H9 (cell line): ENCODE measurements around the gene IL1R2. TPM values are rescaled to one million over a fixed set of nuclear protein-coding genes. Genes with fewer than 3 reads are reported as not detected.

ENCODE experiments used
- DNase-seq: peaks from one replicate; pipeline ENCODE4 v3.0.0-alpha.2; 2017
- H2AFZ ChIP-seq: one replicate; pipeline ENCODE4 v1.6.1; 2013; ENCODE audit warnings: mild to moderate bottlenecking, low read length, control low read depth, moderate library complexity
- H2AK5ac ChIP-seq: 2 replicates; pipeline ENCODE4 v1.6.1; 2013; ENCODE audit warnings: low read length, control low read depth, mixed read lengths; ENCODE audit not compliant: insufficient read length
- H2BK120ac ChIP-seq: one replicate; pipeline ENCODE4 v1.6.1; 2013; ENCODE audit warnings: low read depth, mild to moderate bottlenecking, low read length, control low read depth, inconsistent platforms; ENCODE audit not compliant: poor library complexity, severe bottlenecking
- H2BK12ac ChIP-seq: 2 replicates; pipeline ENCODE4 v1.6.1; 2013; ENCODE audit warnings: low read length, control low read depth, mixed read lengths, low read depth; ENCODE audit not compliant: insufficient read length
- H2BK15ac ChIP-seq: 2 replicates; pipeline ENCODE4 v1.6.1; 2013; ENCODE audit warnings: low read depth, low read length, control low read depth
- H2BK20ac ChIP-seq: one replicate; pipeline ENCODE4 v1.6.1; 2013; ENCODE audit warnings: low read depth, mild to moderate bottlenecking, low read length, control low read depth, inconsistent platforms; ENCODE audit not compliant: poor library complexity, severe bottlenecking
- H2BK5ac ChIP-seq: 2 replicates; pipeline ENCODE4 v1.6.1; 2013; ENCODE audit warnings: low read length, control low read depth, mixed read lengths; ENCODE audit not compliant: insufficient read length
- H3K14ac ChIP-seq: 2 replicates; pipeline ENCODE4 v1.6.1; 2013; ENCODE audit warnings: low read length, control low read depth; ENCODE audit not compliant: insufficient read depth
- H3K18ac ChIP-seq: 2 replicates; pipeline ENCODE4 v1.6.1; 2013; ENCODE audit warnings: low read depth, mild to moderate bottlenecking, mixed read lengths, low read length, control low read depth; ENCODE audit not compliant: insufficient read length
- H3K23ac ChIP-seq: 2 replicates; pipeline ENCODE4 v1.6.1; 2013; ENCODE audit warnings: low read length, control low read depth, mixed read lengths, low read depth; ENCODE audit not compliant: insufficient read length
- H3K23me2 ChIP-seq: 2 replicates; pipeline ENCODE4 v1.6.1; 2013; ENCODE audit warnings: low read depth, mild to moderate bottlenecking, mixed read lengths, low read length, control low read depth; ENCODE audit not compliant: insufficient read length, poor library complexity, severe bottlenecking
- H3K27ac ChIP-seq: 2 replicates; pipeline ENCODE4 v1.5.1; 2013; ENCODE audit warnings: low read length, control low read depth, mixed read lengths, low read depth; ENCODE audit not compliant: insufficient read length
- H3K27me3 ChIP-seq: 2 replicates; pipeline ENCODE4 v1.6.1; 2013; ENCODE audit warnings: low read length, control low read depth, inconsistent platforms; ENCODE audit not compliant: insufficient read depth
- H3K4ac ChIP-seq: 2 replicates; pipeline ENCODE4 v1.6.1; 2013; ENCODE audit warnings: low read depth, mild to moderate bottlenecking, control low read depth, inconsistent platforms, low read length, moderate library complexity
- H3K4me1 ChIP-seq: 2 replicates; pipeline ENCODE4 v1.6.1; 2013; ENCODE audit warnings: low read length, control low read depth, inconsistent platforms; ENCODE audit not compliant: insufficient read depth
- H3K4me2 ChIP-seq: 2 replicates; pipeline ENCODE4 v1.6.1; 2013; ENCODE audit warnings: low read length, control low read depth, mixed read lengths; ENCODE audit not compliant: insufficient read length, insufficient read depth
- H3K56ac ChIP-seq: 2 replicates; pipeline ENCODE4 v1.6.1; 2013; ENCODE audit warnings: low read depth, mild to moderate bottlenecking, mixed read lengths, low read length, control low read depth; ENCODE audit not compliant: insufficient read length
- H3K79me1 ChIP-seq: 2 replicates; pipeline ENCODE4 v1.6.1; 2013; ENCODE audit warnings: low read depth, mild to moderate bottlenecking, moderate library complexity, low read length, control low read depth, inconsistent platforms; ENCODE audit not compliant: insufficient read depth, poor library complexity, severe bottlenecking
- H3K79me2 ChIP-seq: 2 replicates; pipeline ENCODE4 v1.6.1; 2013; ENCODE audit warnings: low read length, control low read depth, inconsistent platforms; ENCODE audit not compliant: insufficient read depth
- H3K9ac ChIP-seq: 2 replicates; pipeline ENCODE4 v1.6.1; 2013; ENCODE audit warnings: low read length, control low read depth, mixed read lengths; ENCODE audit not compliant: insufficient read length; ENCODE audit errors: extremely low read depth
- H3K9me3 ChIP-seq: one replicate; pipeline ENCODE4 v1.6.1; 2013; ENCODE audit warnings: low read depth, low read length, inconsistent platforms; ENCODE audit not compliant: control insufficient read depth
- H3T11ph ChIP-seq: one replicate; pipeline ENCODE4 v1.6.1; 2013; ENCODE audit warnings: mild to moderate bottlenecking, low read length, control low read depth, inconsistent platforms
- H4K20me1 ChIP-seq: one replicate; pipeline ENCODE4 v1.6.1; 2013; ENCODE audit not compliant: control insufficient read depth, insufficient read length, insufficient read depth
- H4K5ac ChIP-seq: 2 replicates; pipeline ENCODE4 v1.6.1; 2013; ENCODE audit warnings: low read depth, mild to moderate bottlenecking, mixed read lengths, low read length, control low read depth; ENCODE audit not compliant: insufficient read length
- H4K8ac ChIP-seq: replicated peaks from 2 replicates; pipeline ENCODE4 v1.6.1; 2013; ENCODE audit warnings: low read length, control low read depth, mixed read lengths, low read depth; ENCODE audit not compliant: insufficient read length
- H4K91ac ChIP-seq: 2 replicates; pipeline ENCODE4 v1.6.1; 2013; ENCODE audit warnings: low read depth, mild to moderate bottlenecking, moderate library complexity, mixed read lengths, low read length, control low read depth; ENCODE audit not compliant: insufficient read length
- H3K27ac Mint-ChIP-seq, 3 experiments: 2 replicates in 2 of 3; 3 replicates in 1 of 3; pipeline ENCODE4 v1.8.0; 2020 to 2021; ENCODE audit warnings: mixed read lengths in 3 of 3, mild to moderate bottlenecking in 1 of 3, moderate library complexity in 1 of 3
- H3K27me3 Mint-ChIP-seq: 2 replicates; pipeline ENCODE4 v1.8.0; 2021; ENCODE audit warnings: low read depth, mild to moderate bottlenecking, moderate library complexity, mixed read lengths
- H3K36me3 Mint-ChIP-seq, 3 experiments: 2 replicates in 2 of 3; 3 replicates in 1 of 3; pipeline ENCODE4 v1.8.0; 2020 to 2021; ENCODE audit warnings: low read depth in 3 of 3, mixed read lengths in 3 of 3; ENCODE audit not compliant: insufficient read depth in 1 of 3
- H3K4me1 Mint-ChIP-seq, 2 experiments: 2 replicates each; pipeline ENCODE4 v1.8.0; 2020; ENCODE audit warnings: mixed read lengths in 2 of 2
- H3K4me3 Mint-ChIP-seq, 2 experiments: 2 replicates in 1 of 2; 3 replicates in 1 of 2; pipeline ENCODE4 v1.8.0; 2020 to 2021; ENCODE audit warnings: mild to moderate bottlenecking in 2 of 2, mixed read lengths in 2 of 2, moderate library complexity in 1 of 2
- H3K9me3 Mint-ChIP-seq, 2 experiments: 2 replicates in 1 of 2; 3 replicates in 1 of 2; pipeline ENCODE4 v1.8.0; 2020; ENCODE audit warnings: mild to moderate bottlenecking in 2 of 2, mixed read lengths in 2 of 2, moderate library complexity in 1 of 2
- WGBS: extraction: QIAGEN DNeasy Blood & Tissue Kit; methylation state at CpG from one replicate; pipeline ENCODE4 v1.1.7; 2013; ENCODE audit warnings: missing lambda C conversion rate, low lambda C conversion rate, mixed read lengths; ENCODE audit not compliant: insufficient read length; ENCODE audit errors: extremely low coverage; 5-methylcytosine and 5-hydroxymethylcytosine counted together
- total RNA-seq: library from RNA; stranded (reverse); gene quantifications from 2 replicates; pipeline ENCODE4 v1.2.1, GENCODE V29; 2021
- TF ChIP-seq, protein P1 (sequence below): fragments of 200-600 bp; sonication (generic); conservative IDR thresholded peaks from 3 replicates; pipeline ENCODE4 v1.8.0; 2021; ENCODE audit warnings: antibody characterized with exemption, mild to moderate bottlenecking

Gene IL1R2
- total RNA-seq, 1 experiment from 2014 or later, result not detected

GRCh38 chr2:101998556-101998895 is 6.8 kb downstream of the IL1R2 start:
- H2BK12ac ChIP-seq, result no peak overlapping the region
- Mint-ChIP-seq H3K27me3 (peaks cover 5% of the 10 kb centered on the region), H3K4me3 (no peak overlapping the region), H3K36me3 (no peaks in the 10 kb centered on the region), H3K9me3 (no peaks in the 10 kb centered on the region), H3K27ac (no peak overlapping the region), H3K4me1 (no peaks in the 10 kb centered on the region; a peak in 1 of 4 replicates)
- H3K79me1 ChIP-seq, result no peaks in the 10 kb centered on the region
- H3K14ac ChIP-seq, result no peak overlapping the region
- H3K27ac ChIP-seq, result no peak overlapping the region
- H3K18ac ChIP-seq, result no peak overlapping the region
- H3K9me3 ChIP-seq, result no peaks in the 10 kb centered on the region
- H3K23me2 ChIP-seq, result no peaks in the 10 kb centered on the region
- no peaks in the 10 kb centered on the region for H3K27me3 ChIP-seq
- no peak overlapping the region for H4K5ac ChIP-seq
- no peak overlapping the region for H2BK20ac ChIP-seq
- H2AFZ ChIP-seq, result no peak overlapping the region
- no peak overlapping the region for H4K91ac ChIP-seq
- H4K8ac ChIP-seq, result no peak overlapping the region
- no peak overlapping the region for H3K56ac ChIP-seq
- no CpG with 5 or more reads among the region's 2 CpGs for WGBS
- no peak overlapping the region for H3K4me2 ChIP-seq
- H2BK5ac ChIP-seq, result no peak overlapping the region
- H2AK5ac ChIP-seq, result no peak overlapping the region
- no peak overlapping the region for H3K23ac ChIP-seq
- H2BK120ac ChIP-seq, result no peak overlapping the region
- no peaks in the 10 kb centered on the region for H4K20me1 ChIP-seq
- H3K4ac ChIP-seq, result no peak overlapping the region
- no peak overlapping the region for H3T11ph ChIP-seq
- H3K9ac ChIP-seq, result no peak overlapping the region
- no peaks in the 10 kb centered on the region for H3K79me2 ChIP-seq
- H2BK15ac ChIP-seq, result no peak overlapping the region
- DNase-seq, result no peak
- TF ChIP-seq, protein P1, sequence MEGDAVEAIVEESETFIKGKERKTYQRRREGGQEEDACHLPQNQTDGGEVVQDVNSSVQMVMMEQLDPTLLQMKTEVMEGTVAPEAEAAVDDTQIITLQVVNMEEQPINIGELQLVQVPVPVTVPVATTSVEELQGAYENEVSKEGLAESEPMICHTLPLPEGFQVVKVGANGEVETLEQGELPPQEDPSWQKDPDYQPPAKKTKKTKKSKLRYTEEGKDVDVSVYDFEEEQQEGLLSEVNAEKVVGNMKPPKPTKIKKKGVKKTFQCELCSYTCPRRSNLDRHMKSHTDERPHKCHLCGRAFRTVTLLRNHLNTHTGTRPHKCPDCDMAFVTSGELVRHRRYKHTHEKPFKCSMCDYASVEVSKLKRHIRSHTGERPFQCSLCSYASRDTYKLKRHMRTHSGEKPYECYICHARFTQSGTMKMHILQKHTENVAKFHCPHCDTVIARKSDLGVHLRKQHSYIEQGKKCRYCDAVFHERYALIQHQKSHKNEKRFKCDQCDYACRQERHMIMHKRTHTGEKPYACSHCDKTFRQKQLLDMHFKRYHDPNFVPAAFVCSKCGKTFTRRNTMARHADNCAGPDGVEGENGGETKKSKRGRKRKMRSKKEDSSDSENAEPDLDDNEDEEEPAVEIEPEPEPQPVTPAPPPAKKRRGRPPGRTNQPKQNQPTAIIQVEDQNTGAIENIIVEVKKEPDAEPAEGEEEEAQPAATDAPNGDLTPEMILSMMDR, result no peak
- no peaks in the 10 kb centered on the region for H3K4me1 ChIP-seq
